HepG2 (cell line): Measurements from ENCODE around the gene LUZP2. TPM values are rescaled to one million over a fixed set of nuclear protein-coding genes. Genes with fewer than 3 reads are reported as not detected.

Experiments
- ATAC-seq: fragments of 200-7000 bp; cut with Tn5 transposase; 3 replicates; pipeline ENCODE4 v1.9.1; 2020; ENCODE audit warnings: mild to moderate bottlenecking, moderate library complexity
- BruUV-seq: library from RNA; stranded (reverse); fragments of 400-500 nt; replicated peaks from 2 replicates; lab custom pipeline; 2021; lab: Mats Ljungman, UMichigan
- CTCF ChIA-PET: fragments of 300-600 bp; formaldehyde crosslinking; extraction: SDS; loops from one replicate; lab custom pipeline; 2021; ENCODE audit warnings: low total read pairs, inconsistent platforms, low intra/inter-chr PET ratio; lab: Yijun Ruan, JAX
- POLR2A ChIA-PET: fragments of 350-600 bp; sonication (Branson Sonifier 250); formaldehyde crosslinking; loops from one replicate; lab custom pipeline; 2020; ENCODE audit warnings: antibody characterized with exemption, inconsistent platforms; lab: Yijun Ruan, JAX
- DNase-seq: peaks from one replicate; pipeline ENCODE4 v3.0.0-alpha.2; 2015; ENCODE audit warnings: low spot score
- FAIRE-seq: peaks from 3 replicates; lab custom pipeline; 2011; peaks lifted over from hg19 to GRCh38; lab: Jason Lieb, UNC
- H2AFZ ChIP-seq: one replicate; pipeline ENCODE4 v1.6.1; 2011; ENCODE audit warnings: low read length, inconsistent platforms
- H3K27ac ChIP-seq: fragments of 300-600 bp; 3 replicates; pipeline ENCODE4 v1.8.0; 2011; ENCODE audit warnings: mixed run types, mild to moderate bottlenecking, mixed read lengths, low read length, inconsistent platforms; ENCODE audit not compliant: insufficient read depth; ENCODE audit errors: extremely low read length
- H3K27me3 ChIP-seq, 2 experiments: fragments of 200-600 bp in 1 of 2; 2 replicates in 1 of 2; 3 replicates in 1 of 2; pipeline versions ENCODE4 v1.6.0 to v1.8.0; 2011; ENCODE audit warnings: low read length in 2 of 2, mild to moderate bottlenecking in 2 of 2, moderate library complexity in 2 of 2, inconsistent platforms in 1 of 2; ENCODE audit not compliant: insufficient read depth in 2 of 2, control insufficient read depth in 1 of 2
- H3K36me3 ChIP-seq, 2 experiments: fragments of 200-600 bp in 1 of 2; replicated peaks in 1 of 2; 2 replicates in 1 of 2; 3 replicates in 1 of 2; pipeline versions ENCODE4 v1.5.1 to v1.8.0; 2011; ENCODE audit warnings: low read length in 2 of 2, inconsistent platforms in 1 of 2; ENCODE audit not compliant: insufficient read depth in 2 of 2, control insufficient read depth in 1 of 2
- H3K4me1 ChIP-seq: 2 replicates; pipeline ENCODE4 v1.5.1; 2012; ENCODE audit warnings: low read length, inconsistent platforms; ENCODE audit not compliant: insufficient read depth
- H3K4me2 ChIP-seq: 2 replicates; pipeline ENCODE4 v1.6.0; 2011; ENCODE audit warnings: low read depth, low read length, inconsistent platforms
- H3K4me3 ChIP-seq, 3 experiments: fragments of 200-600 bp in 1 of 3; sonication (generic), shearing (Covaris generic) in 1 of 3; replicated peaks in 1 of 3; 2 replicates each; pipeline ENCODE4 v1.5.1; 2011 to 2016; ENCODE audit warnings: low read length in 3 of 3, inconsistent platforms in 2 of 3, low read depth in 2 of 3, mild to moderate bottlenecking in 2 of 3, control low read depth in 1 of 3, mixed read lengths in 1 of 3; ENCODE audit not compliant: insufficient read depth in 1 of 3
- H3K79me2 ChIP-seq: one replicate; pipeline ENCODE4 v1.6.1; 2011; ENCODE audit warnings: low read length, inconsistent platforms; ENCODE audit not compliant: insufficient read depth
- H3K9ac ChIP-seq: 2 replicates; pipeline ENCODE4 v1.6.0; 2011; ENCODE audit warnings: mild to moderate bottlenecking, low read depth, low read length, inconsistent platforms; ENCODE audit not compliant: insufficient read depth
- H3K9me3 ChIP-seq: 2 replicates; pipeline ENCODE4 v1.5.1; 2012; ENCODE audit warnings: mild to moderate bottlenecking, low read length
- H4K20me1 ChIP-seq: 2 replicates; pipeline ENCODE4 v1.6.0; 2011; ENCODE audit warnings: inconsistent platforms, mild to moderate bottlenecking, low read length, moderate library complexity; ENCODE audit not compliant: insufficient read depth
- AFF4 ChIP-seq: sonication (generic); formaldehyde crosslinking; IDR thresholded peaks from 2 replicates; pipeline ENCODE4 v1.4.0; 2020; ENCODE audit warnings: missing genetic modification reagents
- ATF7 ChIP-seq, 2 experiments: fragments of 450-650 bp in 1 of 2; sonication (generic) in 1 of 2; formaldehyde crosslinking in 1 of 2; IDR thresholded peaks; 2 replicates each; pipeline versions ENCODE4 v1.4.0 to v1.6.1; 2016 to 2020; ENCODE audit warnings: antibody characterized with exemption in 1 of 2, mild to moderate bottlenecking in 1 of 2, missing genetic modification reagents in 1 of 2
- HDAC1 ChIP-seq: sonication (generic); formaldehyde crosslinking; IDR thresholded peaks from 2 replicates; pipeline ENCODE4 v1.5.1; 2020; ENCODE audit warnings: mild to moderate bottlenecking, missing genetic modification reagents
- TBL1XR1 ChIP-seq: fragments of 150-350 bp; IDR thresholded peaks from 2 replicates; pipeline ENCODE4 v1.6.1; 2014; ENCODE audit warnings: borderline replicate concordance, low read length; ENCODE audit not compliant: partially characterized antibody
- TFDP2 ChIP-seq: sonication (generic); formaldehyde crosslinking; IDR thresholded peaks from 2 replicates; pipeline ENCODE4 v1.4.0; 2020; ENCODE audit warnings: missing genetic modification reagents
- ZC3H13 ChIP-seq: sonication (generic); formaldehyde crosslinking; IDR thresholded peaks from 2 replicates; pipeline ENCODE4 v1.8.1; 2023; ENCODE audit warnings: mild to moderate bottlenecking, missing genetic modification reagents, moderate library complexity
- ZFP82 ChIP-seq: sonication (generic); formaldehyde crosslinking; IDR thresholded peaks from 2 replicates; pipeline ENCODE4 v1.5.1; 2020; ENCODE audit warnings: mild to moderate bottlenecking, missing genetic modification reagents, borderline replicate concordance
- ZNF138 ChIP-seq: sonication (generic); formaldehyde crosslinking; IDR thresholded peaks from 2 replicates; pipeline ENCODE4 v1.5.0; 2020; ENCODE audit warnings: mild to moderate bottlenecking, low read depth, missing genetic modification reagents
- ZNF616 ChIP-seq: sonication (generic); formaldehyde crosslinking; IDR thresholded peaks from 2 replicates; pipeline ENCODE4 v1.5.0; 2020; ENCODE audit warnings: low read depth, mild to moderate bottlenecking, missing genetic modification reagents
- ZNF879 ChIP-seq: sonication (generic); formaldehyde crosslinking; IDR thresholded peaks from 2 replicates; pipeline ENCODE4 v1.8.1; 2023; ENCODE audit warnings: missing genetic modification reagents
- WGBS: methylation state at CpG from one replicate; pipeline ENCODE4 v1.1.6; 2017; ENCODE audit warnings: low lambda C conversion rate; 5-methylcytosine and 5-hydroxymethylcytosine counted together
- in situ Hi-C: cut with HindIII; loops from 2 replicates; pipeline ENCODE4 v1.10.0; 2017; ENCODE audit warnings: low pct_unique_long_range_greater_than_20kb; ENCODE audit not compliant: extremely low pct_ligation_motif_present
- intact Hi-C: fragments of 100-400 bp; cut with micrococcal nuclease; formaldehyde crosslinking; loops from one replicate; pipeline ENCODE4 v1.10.0; 2022; ENCODE audit not compliant: unreplicated experiment
- polyA plus RNA-seq, 8 experiments: library from polyadenylated mRNA; depleted of rRNA in 3 of 8; stranded (reverse) in 7 of 8; unstranded in 1 of 8; fragments of >200 nt; fragmentation: Illumina TruSeq in 4 of 8; extraction: Trizol in 4 of 8; gene quantifications; 2 replicates each; pipeline versions ENCODE4 v1.2.1 to v1.2.3, GENCODE V29; 2011 to 2016; ENCODE audit warnings: low read depth in 4 of 8, missing spikeins in 1 of 8, mixed read lengths in 1 of 8; ENCODE audit not compliant: insufficient read depth in 1 of 8
- total RNA-seq, 5 experiments: library from RNA; depleted of rRNA; stranded (reverse); fragments of >200 nt; fragmentation: Illumina TruSeq; extraction: Trizol; gene quantifications; 2 replicates each; pipeline ENCODE4 v1.2.3, GENCODE V29; 2016; ENCODE audit warnings: low read depth in 1 of 5
- TF ChIP-seq, protein P1 (sequence below): IDR thresholded peaks from 2 replicates; pipeline ENCODE4 v1.6.1; 2018; ENCODE audit warnings: missing genetic modification reagents, mild to moderate bottlenecking, missing compliant biosample characterization

The LUZP2 gene
- total and polyA plus RNA-seq, 2 of the 13 experiments (the other 11 are each of a cell fraction or from before 2014, with no cell fraction given), result not detected

DNA sequence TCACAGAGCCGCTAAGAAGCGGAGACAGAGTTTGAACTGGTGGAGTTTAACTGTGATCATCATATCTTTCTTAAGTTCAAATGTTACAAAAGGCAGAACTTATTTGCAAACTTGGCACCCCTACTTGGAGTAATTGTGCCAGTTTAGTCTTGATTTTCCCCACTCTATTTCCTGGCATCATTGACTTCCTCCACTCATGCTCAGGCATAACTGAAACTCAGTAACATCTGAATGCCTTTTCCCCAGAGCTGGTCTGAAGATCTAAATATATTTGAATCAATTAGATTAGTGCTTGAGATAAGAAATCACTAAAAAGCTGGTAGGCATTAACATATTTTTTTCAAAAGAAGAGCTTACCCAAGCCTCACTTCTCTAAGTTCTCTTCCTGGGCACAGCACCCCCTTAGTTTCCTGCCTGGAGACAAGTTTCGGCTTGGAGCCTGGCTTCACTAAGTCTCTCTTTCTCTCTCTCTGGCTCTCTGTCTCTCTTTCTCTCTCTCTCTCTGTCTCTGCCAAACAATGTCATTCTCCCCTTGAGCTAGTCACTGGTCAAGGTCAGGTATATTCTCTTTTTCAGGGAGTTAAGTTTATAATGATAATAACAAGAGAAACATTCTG lies 190.8 kb downstream of the LUZP2 start:
- ChIA-PET CTCF (no interaction called here), POLR2A (no interaction called here)
- H3K36me3 ChIP-seq, result no peaks in the 10 kb centered on the region
- 8% methylated on average over 3 of the region's 3 CpGs for WGBS
- no peaks in the 10 kb centered on the region for H3K4me1 ChIP-seq
- no peaks in the 10 kb centered on the region for H4K20me1 ChIP-seq
- BruUV-seq, result no TSS peak
- no peak overlapping the region for H3K4me3 ChIP-seq
- intact Hi-C loops, result no loop called here
- FAIRE-seq (no peak), DNase-seq (no peak), ATAC-seq (no peak)
- no peak overlapping the region for H3K27ac ChIP-seq
- H2AFZ ChIP-seq, result no peak overlapping the region
- no peaks in the 10 kb centered on the region for H3K79me2 ChIP-seq
- no peaks in the 10 kb centered on the region for H3K9me3 ChIP-seq
- H3K9ac ChIP-seq, result no peak overlapping the region
- TF ChIP-seq TBL1XR1 (no peak), ZNF616 (CRISPR knock-in tag) (no peak), TFDP2 (CRISPR knock-in tag) (no peak), ZC3H13 (CRISPR knock-in tag) (no peak), ATF7 (IDR thresholded peaks at IDR 0.05) (no peak), ATF7 (CRISPR knock-in tag; IDR thresholded peaks at IDR 0.05) (no peak), HDAC1 (CRISPR knock-in tag) (no peak), ZNF879 (no peak), ZFP82 (CRISPR knock-in tag) (no peak), AFF4 (CRISPR knock-in tag) (no peak), ZNF138 (CRISPR knock-in tag) (no peak)
- TF ChIP-seq, protein P1, sequence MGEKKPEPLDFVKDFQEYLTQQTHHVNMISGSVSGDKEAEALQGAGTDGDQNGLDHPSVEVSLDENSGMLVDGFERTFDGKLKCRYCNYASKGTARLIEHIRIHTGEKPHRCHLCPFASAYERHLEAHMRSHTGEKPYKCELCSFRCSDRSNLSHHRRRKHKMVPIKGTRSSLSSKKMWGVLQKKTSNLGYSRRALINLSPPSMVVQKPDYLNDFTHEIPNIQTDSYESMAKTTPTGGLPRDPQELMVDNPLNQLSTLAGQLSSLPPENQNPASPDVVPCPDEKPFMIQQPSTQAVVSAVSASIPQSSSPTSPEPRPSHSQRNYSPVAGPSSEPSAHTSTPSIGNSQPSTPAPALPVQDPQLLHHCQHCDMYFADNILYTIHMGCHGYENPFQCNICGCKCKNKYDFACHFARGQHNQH (CRISPR knock-in tag), result no peak
- in situ Hi-C loops, result no loop called here
- no peaks in the 10 kb centered on the region for H3K27me3 ChIP-seq
- no peak overlapping the region for H3K4me2 ChIP-seq
